ENCODE measurements around the gene PSMD1. TPM values are rescaled to one million over a fixed set of nuclear protein-coding genes. Genes with fewer than 3 reads are reported as not detected.

The PSMD1 gene
- total and polyA plus RNA-seq, 2 of the 8 experiments (the other 6 are each of a cell fraction or from before 2014, with no cell fraction given), result 179 to 272 TPM

- no peak for TF ChIP-seq ATF2 (IDR thresholded peaks at IDR 0.05; ENCODE audit: low read length)
- no peak for TF ChIP-seq SP1 (IDR thresholded peaks at IDR 0.05; ENCODE audit: low read depth, low read length)
- no peak for TF ChIP-seq MAX (IDR thresholded peaks at IDR 0.05)
- no peak for TF ChIP-seq TAF1 (IDR thresholded peaks at IDR 0.05; ENCODE audit: low read depth, low read length)
Observed at GRCh38 chr2:231093933-231094332, 37.3 kb downstream of the PSMD1 start (continued).
